Measurements from ENCODE around the gene FOSL1. TPM values are rescaled to one million over a fixed set of nuclear protein-coding genes. Genes with fewer than 3 reads are reported as not detected.
A peak's percentile ranks its signal among the peaks of the same experiment; 100 is the strongest.

The FOSL1 gene
- total and polyA plus RNA-seq, 2 donors (not counting 1 experiment from before 2014, with no cell fraction given) = 2.3 TPM; not detected in 1

DNA sequence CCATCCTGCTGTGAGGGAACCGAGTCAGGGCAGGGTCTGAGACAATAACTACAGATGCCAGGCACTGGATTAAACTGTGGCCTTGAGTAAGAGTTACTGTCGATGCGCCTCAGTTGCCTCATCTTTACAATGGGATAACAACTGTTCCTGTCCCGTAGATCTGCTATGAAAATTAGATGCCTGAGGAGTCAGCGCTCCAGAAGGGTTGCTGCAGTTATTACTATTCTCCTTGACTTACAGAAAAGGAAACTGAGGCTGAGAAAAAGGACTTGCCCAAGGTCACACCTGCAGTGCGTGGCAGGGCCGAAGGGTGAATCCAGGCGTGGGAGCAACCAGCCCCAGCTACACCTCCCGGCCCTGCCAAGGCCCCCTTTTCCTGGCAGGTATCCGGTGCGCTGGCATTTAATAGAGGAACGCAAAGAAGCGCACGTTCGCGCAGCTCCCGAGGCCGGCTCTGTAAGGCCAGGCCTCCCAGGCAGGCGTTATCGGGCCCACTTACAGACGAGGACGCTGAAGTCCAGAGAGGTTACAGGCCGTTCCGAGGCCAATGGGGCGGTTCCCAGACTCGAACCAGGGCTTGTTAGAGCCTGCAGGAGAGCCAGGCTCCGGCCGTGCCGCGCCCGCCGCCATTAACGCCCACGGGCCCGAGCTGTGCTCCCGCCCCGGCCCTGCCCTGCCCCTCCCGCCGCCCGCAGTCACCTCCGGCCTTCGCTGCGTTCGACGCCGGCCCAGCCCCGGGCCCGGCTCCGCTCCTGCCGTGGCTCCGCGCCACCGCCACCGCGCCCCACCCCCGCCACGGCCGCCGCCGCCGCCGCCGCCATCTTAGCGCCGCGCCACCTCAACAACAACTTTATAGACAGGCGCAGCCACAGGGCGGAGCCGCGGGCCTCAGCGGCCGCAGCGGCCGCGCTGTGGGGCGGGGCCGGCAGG lies 18.3 kb upstream of the FOSL1 start, which contains the start of gene C11orf68:
Gene C11orf68 (minus strand): TSS at position 852 of the 930 bp plus-strand sequence. CDS start 31 bp downstream, at position 821.
- H4K20me1 ChIP-seq (ENCODE audit: control insufficient read depth, insufficient read depth, low read length, poor library complexity, severe bottlenecking) = peaks cover 4% of the 10 kb centered on the region
- H3K79me2 ChIP-seq (ENCODE audit: control insufficient read depth, insufficient read depth, low read length) = peaks cover 38% of the 10 kb centered on the region
- H3K4me2 ChIP-seq (replicated peaks; ENCODE audit: low read depth, low read length, poor library complexity, severe bottlenecking) = peak within 1 kb of the TSS; percentile 97
- peak within 1 kb of the TSS; percentile 95 for H3K4me3 Mint-ChIP-seq
- ATAC-seq (ENCODE audit: low read depth) (no peak), DNase-seq (no peak)
- H3K4me3 ChIP-seq (ENCODE audit: control extremely low read depth in 1 of 5, extremely low read depth in 1 of 5, insufficient read depth in 1 of 5, low read depth in 2 of 5, low read length in 4 of 5) = peak within 1 kb of the TSS; percentile 83 to 99 (median 93)
- peak within 1 kb of the TSS; percentile 66 to 85 for H3K27ac ChIP-seq (ENCODE audit: low read length in 2 of 2)
- peak within 1 kb of the TSS; percentile 81 for H2AFZ ChIP-seq (ENCODE audit: insufficient read depth, low read depth, low read length, poor library complexity, severe bottlenecking)
- TF ChIP-seq EZH2 (IDR thresholded peaks at IDR 0.05; ENCODE audit: borderline replicate concordance, insufficient read depth, low read depth, low read length, poor library complexity, severe bottlenecking) = no peak
- TF ChIP-seq, protein P1, sequence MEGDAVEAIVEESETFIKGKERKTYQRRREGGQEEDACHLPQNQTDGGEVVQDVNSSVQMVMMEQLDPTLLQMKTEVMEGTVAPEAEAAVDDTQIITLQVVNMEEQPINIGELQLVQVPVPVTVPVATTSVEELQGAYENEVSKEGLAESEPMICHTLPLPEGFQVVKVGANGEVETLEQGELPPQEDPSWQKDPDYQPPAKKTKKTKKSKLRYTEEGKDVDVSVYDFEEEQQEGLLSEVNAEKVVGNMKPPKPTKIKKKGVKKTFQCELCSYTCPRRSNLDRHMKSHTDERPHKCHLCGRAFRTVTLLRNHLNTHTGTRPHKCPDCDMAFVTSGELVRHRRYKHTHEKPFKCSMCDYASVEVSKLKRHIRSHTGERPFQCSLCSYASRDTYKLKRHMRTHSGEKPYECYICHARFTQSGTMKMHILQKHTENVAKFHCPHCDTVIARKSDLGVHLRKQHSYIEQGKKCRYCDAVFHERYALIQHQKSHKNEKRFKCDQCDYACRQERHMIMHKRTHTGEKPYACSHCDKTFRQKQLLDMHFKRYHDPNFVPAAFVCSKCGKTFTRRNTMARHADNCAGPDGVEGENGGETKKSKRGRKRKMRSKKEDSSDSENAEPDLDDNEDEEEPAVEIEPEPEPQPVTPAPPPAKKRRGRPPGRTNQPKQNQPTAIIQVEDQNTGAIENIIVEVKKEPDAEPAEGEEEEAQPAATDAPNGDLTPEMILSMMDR (IDR thresholded peaks at IDR 0.05) = no peak
- no peaks in the 10 kb centered on the region for H3K9me3 ChIP-seq (ENCODE audit: control extremely low read depth in 1 of 3, control insufficient read depth in 2 of 3, insufficient read depth in 1 of 3, low read length in 2 of 3)
- H3K27me3 ChIP-seq (replicated peaks in 1 of 4; ENCODE audit: control extremely low read depth in 1 of 4, control insufficient read depth in 3 of 4, insufficient read depth in 4 of 4, low read length in 3 of 4) = no peaks in the 10 kb centered on the region
- 5% methylated on average over 77 of the region's 77 CpGs for WGBS (ENCODE audit: insufficient coverage)
- peak within 1 kb of the TSS; percentile 96 for H3K9ac ChIP-seq (ENCODE audit: low read length)
- H3K36me3 ChIP-seq (replicated peaks in 1 of 2; ENCODE audit: control extremely low read depth in 1 of 2, control insufficient read depth in 1 of 2, extremely low read depth in 1 of 2, insufficient read depth in 2 of 2, low read length in 1 of 2) = peaks cover 6 to 20% of the 10 kb centered on the region in 2 experiments
- no peaks in the 10 kb centered on the region for H3K9me3 Mint-ChIP-seq (ENCODE audit: insufficient read depth)
- H3K27ac Mint-ChIP-seq = peak within 1 kb of the TSS; percentile 89
- ChIA-PET CTCF (interaction anchor here (0.9 to 2.1 kb wide), 5 partner anchors 20 to 74 kb away, joined by 3 to 15 read pairs (median 4); partner anchors contain the start of genes CCDC85B and FIBP), POLR2A (interaction anchor here (0.5 to 2.5 kb wide), 9 partner anchors 9 to 349 kb away, joined by 3 to 13 read pairs (median 4); partner anchors contain the start of genes CCDC85B and FIBP)
- no peaks in the 10 kb centered on the region for H3K27me3 Mint-ChIP-seq
- H3K4me1 Mint-ChIP-seq = peaks cover 44% of the 10 kb centered on the region
- H3K4me1 ChIP-seq (ENCODE audit: control insufficient read depth in 2 of 2, insufficient read depth in 2 of 2, low read length in 2 of 2) = peaks cover 19 to 50% of the 10 kb centered on the region in 2 donors
- intact Hi-C loops (cut with micrococcal nuclease) = loop anchor here (1.0 to 2.0 kb wide), 7 partner anchors 10 to 256 kb away; partner anchors contain the start of genes BANF1, CFL1, EIF1AD and FIBP
